Omental fat pad (tissue), 4 donors: ENCODE data around the gene ZNF98. TPM values are rescaled to one million over a fixed set of nuclear protein-coding genes. Genes with fewer than 3 reads are reported as not detected.

Experiments used
- ATAC-seq: fragments of 150-250 bp; one replicate; pipeline ENCODE4 v1.9.1; 2016; ENCODE audit warnings: mild to moderate bottlenecking, moderate library complexity; ENCODE audit not compliant: low FRiP score
- DNase-seq: peaks from one replicate; pipeline ENCODE4 v3.0.0-alpha.2; 2019; ENCODE audit warnings: low spot score
- total RNA-seq, 4 donors: library from RNA; depleted of rRNA; stranded (reverse); fragments of >200 nt; gene quantifications; one replicate each; pipeline ENCODE4 v1.1.0, GENCODE V29; 2016
- TF ChIP-seq, protein P1 (sequence below), 3 donors: fragments of 450-650 bp; IDR thresholded peaks; one replicate each; pipeline ENCODE4 v1.5.1; 2016 to 2017; ENCODE audit warnings: antibody characterized with exemption in 3 of 3, mild to moderate bottlenecking in 3 of 3, moderate library complexity in 2 of 3

The ZNF98 gene
- total RNA-seq: 1 to 10 TPM in 2 of 4 donors, under 1 TPM in 2; 0.24 to 4.3 (median 1.6) TPM

DNA sequence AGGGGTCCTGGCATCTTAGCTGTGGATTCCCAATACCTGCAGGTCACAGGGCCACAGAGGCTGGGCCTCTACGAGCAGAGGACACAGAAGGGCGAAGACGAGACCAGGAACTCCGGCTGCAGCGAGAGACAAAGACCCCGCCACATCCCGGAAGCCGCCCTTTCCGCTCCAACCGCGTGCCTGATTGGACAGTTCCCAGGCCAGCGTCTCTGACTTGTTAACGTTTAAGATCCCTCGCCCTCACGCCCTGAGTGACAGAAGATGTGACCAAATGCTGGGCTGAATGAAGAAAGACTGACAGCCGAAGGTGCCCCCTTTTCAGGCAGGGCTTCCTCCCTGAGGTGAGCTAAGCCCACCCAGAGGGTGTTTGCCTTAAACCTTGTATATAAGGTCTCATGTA lies at the start of gene ZNF98:
TSS of gene ZNF98 (minus strand) at position 136 of the 400 bp plus-strand sequence. CDS start at position 14, 122 bp downstream.
- peak; percentile 83 for ATAC-seq
- no peak for DNase-seq
- TF ChIP-seq, protein P1, sequence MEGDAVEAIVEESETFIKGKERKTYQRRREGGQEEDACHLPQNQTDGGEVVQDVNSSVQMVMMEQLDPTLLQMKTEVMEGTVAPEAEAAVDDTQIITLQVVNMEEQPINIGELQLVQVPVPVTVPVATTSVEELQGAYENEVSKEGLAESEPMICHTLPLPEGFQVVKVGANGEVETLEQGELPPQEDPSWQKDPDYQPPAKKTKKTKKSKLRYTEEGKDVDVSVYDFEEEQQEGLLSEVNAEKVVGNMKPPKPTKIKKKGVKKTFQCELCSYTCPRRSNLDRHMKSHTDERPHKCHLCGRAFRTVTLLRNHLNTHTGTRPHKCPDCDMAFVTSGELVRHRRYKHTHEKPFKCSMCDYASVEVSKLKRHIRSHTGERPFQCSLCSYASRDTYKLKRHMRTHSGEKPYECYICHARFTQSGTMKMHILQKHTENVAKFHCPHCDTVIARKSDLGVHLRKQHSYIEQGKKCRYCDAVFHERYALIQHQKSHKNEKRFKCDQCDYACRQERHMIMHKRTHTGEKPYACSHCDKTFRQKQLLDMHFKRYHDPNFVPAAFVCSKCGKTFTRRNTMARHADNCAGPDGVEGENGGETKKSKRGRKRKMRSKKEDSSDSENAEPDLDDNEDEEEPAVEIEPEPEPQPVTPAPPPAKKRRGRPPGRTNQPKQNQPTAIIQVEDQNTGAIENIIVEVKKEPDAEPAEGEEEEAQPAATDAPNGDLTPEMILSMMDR (IDR thresholded peaks at IDR 0.05): no peak

DNA sequence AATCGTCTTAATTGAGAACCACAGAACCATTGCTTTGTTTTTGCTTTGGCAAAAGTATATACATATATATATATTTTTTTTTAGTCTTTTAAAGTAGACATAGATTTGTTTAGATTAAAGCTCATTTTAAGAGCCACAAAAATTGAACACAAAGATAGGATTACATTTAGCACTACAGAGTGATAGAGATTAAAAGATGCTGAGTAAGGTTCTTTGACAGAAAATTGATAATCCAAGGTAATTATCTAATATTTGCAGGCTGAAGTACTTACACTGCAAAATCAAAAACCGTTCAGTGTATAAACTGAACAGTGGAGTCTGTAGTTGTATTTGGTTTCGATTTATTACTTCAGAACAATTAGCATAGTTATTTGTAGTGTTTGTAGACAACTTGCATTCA lies 24.5 kb upstream of the ZNF98 start:
- ATAC-seq (no peak), DNase-seq (no peak)
- TF ChIP-seq, protein P1 (IDR thresholded peaks at IDR 0.05): no peak

DNA sequence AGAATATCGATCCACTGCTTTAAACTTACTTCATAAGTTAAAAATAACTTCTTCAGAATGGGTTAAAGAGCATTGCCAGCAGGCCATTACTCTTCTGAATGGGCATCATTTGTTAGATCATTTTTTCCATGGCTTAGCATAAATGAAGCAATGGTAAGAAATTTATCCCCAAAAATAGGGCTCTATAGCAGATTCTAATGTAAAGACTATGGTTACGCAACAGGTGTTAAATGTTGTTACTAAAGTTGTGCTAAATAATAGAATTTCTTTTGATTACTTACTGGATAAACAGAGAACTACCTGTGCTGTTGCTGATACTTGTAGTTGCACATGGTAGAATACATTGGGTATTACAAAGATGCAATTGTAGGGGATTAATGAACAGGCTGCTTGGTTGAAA lies 15.9 kb upstream of the ZNF98 start:
- TF ChIP-seq, protein P1 (IDR thresholded peaks at IDR 0.05): no peak
- no peak for ATAC-seq
- no peak for DNase-seq

DNA sequence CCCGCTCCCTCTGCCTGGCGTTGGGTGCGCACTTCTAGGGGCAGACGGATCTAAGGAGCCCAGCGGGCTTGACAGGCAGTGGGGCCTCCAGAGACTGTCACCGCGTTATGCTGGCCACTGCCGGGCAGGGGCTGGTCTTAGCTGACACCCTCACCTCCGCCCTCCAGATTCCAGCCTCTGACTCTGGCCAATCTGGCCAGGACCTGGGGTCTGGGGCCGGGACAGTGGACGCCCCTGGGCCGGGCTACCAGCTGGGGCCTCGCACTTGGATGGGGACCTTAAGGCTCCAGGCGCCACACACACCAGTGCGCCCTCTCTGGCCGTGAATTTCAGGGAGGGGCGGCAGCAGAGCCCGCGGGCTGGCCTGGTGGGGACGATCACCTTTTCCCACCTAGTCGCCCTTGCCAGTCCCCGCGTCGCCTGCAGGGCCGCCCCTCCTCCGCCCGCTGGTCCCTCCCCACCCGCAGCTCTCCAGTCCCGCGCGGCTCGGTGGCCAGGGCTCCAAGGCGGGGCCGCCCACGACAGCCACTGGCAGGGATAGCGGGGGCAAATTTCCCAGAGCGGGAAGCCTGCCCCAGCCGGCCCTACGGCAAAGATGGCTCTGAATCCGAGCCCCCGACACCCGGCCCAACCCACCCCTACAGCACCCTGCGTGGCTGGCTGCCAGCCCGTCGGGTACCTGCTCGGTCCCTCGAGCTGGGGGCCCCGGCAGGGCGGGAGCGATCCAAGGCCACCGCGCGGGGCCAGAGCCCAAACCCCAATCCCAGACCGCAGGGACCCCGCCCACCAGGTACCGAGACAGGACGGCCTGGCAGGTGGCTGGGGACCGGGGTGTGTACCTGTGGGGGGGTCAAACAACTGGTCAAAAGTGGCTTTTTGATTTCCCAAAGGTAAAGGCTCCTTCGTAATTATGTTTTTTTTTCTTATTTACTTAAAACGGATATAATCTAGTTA lies 6.1 kb upstream of the ZNF98 start:
- ATAC-seq (peak; percentile 57), DNase-seq (no peak)
- TF ChIP-seq, protein P1 (IDR thresholded peaks at IDR 0.05): no peak

DNA sequence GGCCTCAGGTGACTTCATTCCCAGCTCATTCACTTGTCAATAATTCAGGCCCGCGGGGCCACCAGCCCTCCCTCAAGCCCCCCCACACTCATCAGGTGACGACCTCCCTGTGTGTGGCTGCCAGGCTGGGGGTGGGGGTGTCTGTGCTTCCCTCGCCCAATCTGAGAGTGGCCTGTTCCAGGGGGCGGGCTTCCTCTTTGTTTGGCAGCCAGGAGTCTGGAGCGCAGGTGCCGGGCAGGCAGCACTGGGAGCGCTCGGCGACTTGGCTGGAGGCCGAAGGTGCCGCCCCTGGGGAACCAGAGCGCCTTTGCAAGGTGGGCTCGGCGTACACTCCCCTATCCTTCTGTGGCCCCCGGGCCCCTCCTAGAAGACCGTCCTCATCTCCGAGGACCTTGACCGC lies 5.4 kb upstream of the ZNF98 start:
- TF ChIP-seq, protein P1 (IDR thresholded peaks at IDR 0.05): no peak
- ATAC-seq (peak; percentile 75), DNase-seq (no peak)

DNA sequence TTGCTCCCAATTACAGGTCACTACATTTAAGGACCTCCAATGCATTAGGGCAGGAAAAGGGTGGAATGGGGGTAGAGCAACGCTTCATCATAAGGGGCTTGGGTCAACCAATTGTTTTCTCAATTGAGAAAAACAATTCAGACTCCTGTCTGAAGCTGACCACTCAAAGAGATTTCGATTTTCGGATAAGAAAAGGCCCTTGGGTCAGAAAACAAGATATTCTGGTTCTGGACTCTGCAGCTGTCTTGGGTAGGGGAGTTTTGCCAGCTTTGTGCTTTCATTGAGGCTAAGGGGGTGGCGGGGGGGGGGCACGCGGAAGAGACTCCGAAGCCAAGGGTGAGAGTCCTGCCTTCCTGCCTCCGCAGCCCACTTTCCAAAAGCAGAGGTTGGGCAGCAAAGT lies 4.8 kb upstream of the ZNF98 start:
- DNase-seq (no peak), ATAC-seq (no peak)
- TF ChIP-seq, protein P1 (IDR thresholded peaks at IDR 0.05): no peak

DNA sequence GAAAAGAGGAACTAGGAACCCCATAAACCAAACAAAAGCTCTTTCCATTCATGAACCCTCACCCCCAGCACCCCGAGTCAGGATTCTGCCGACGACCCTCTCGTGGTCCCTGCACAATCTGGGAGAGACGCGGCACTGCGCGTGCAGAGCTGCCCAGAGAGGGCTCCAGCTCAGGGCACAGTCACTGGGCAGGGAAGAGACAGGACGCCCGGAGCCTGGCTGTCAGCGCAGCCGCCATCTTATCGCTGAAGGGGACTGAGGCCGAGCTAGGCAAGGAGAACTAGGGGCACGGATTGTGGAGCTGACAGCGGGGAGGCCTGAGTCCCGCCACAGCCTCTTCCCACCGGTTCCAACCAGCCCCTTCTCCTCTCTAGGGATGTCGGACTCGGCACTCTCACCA lies 349 bp downstream of the ZNF98 start:
- ATAC-seq: peak; percentile 32
- TF ChIP-seq, protein P1 (IDR thresholded peaks at IDR 0.05): no peak
- DNase-seq: no peak
